ENCODE measurements around the gene DTX1.

- TF ChIP-seq CTCF (conservative IDR thresholded peaks at IDR 0.05; ENCODE audit: low read depth, low read length) (no peak), EZH2 (IDR thresholded peaks at IDR 0.05; ENCODE audit: borderline replicate concordance, low read depth, low read length, poor library complexity, severe bottlenecking) (no peak)
These were observed 47.4 kb downstream of the DTX1 start for GRCh38 chr12:113103756-113104450.
